Prostate gland (tissue), 2 donors: ENCODE results near the gene VPS13A. TPM values are rescaled to one million over a fixed set of nuclear protein-coding genes. Genes with fewer than 3 reads are reported as not detected.
"Not testable (repeated sequence)": the region's sequence is repeated elsewhere in the genome, so short reads cannot be mapped to it uniquely, and the experiment has no call there.

ENCODE experiments used
- DNase-seq: peaks from one replicate; pipeline ENCODE4 v3.0.0-alpha.2; 2019; ENCODE audit warnings: low spot score
- H3K27ac ChIP-seq, 2 donors: fragments of 200-600 bp; sonication (generic); 2 replicates each; pipeline ENCODE4 v1.5.1; 2017 to 2019
- H3K27me3 ChIP-seq: fragments of 200-600 bp; sonication (generic); replicated peaks from 2 replicates; pipeline ENCODE4 v1.5.1; 2019; ENCODE audit not compliant: insufficient read depth
- H3K36me3 ChIP-seq, 2 donors: fragments of 200-600 bp; sonication (generic); 1 replicate in 1 of 2; 2 replicates in 1 of 2; pipeline versions ENCODE4 v1.5.1 to v1.8.1; 2017 to 2019
- H3K4me1 ChIP-seq: fragments of 200-600 bp; sonication (generic); replicated peaks from 2 replicates; pipeline ENCODE4 v1.5.1; 2019
- H3K4me3 ChIP-seq, 2 donors: fragments of 200-600 bp; sonication (generic); 2 replicates each; pipeline ENCODE4 v1.5.1; 2017 to 2019
- H3K9me3 ChIP-seq: fragments of 200-600 bp; sonication (generic); 2 replicates; pipeline ENCODE4 v1.5.1; 2017
- POLR2A ChIP-seq: fragments of 450-650 bp; IDR thresholded peaks from one replicate; pipeline ENCODE4 v1.6.1; 2016; ENCODE audit warnings: antibody characterized with exemption, mild to moderate bottlenecking
- POLR2AphosphoS5 ChIP-seq: sonication (generic); formaldehyde crosslinking; IDR thresholded peaks from one replicate; pipeline ENCODE4 v1.6.1; 2017; ENCODE audit warnings: antibody characterized with exemption
- WGBS: methylation state at CpG from one replicate; pipeline ENCODE4 v1.1.5; 2018; 5-methylcytosine and 5-hydroxymethylcytosine counted together
- intact Hi-C: fragments of 100-400 bp; cut with DNase I; formaldehyde crosslinking; loops from one replicate; pipeline ENCODE4 v1.14.2; 2022
- total RNA-seq, 2 donors: library from RNA; depleted of rRNA; stranded (reverse); fragments of >200 nt; gene quantifications; one replicate each; pipeline ENCODE4 v1.1.0, GENCODE V29; 2016
- TF ChIP-seq, protein P1 (sequence below), 4 experiments: fragments of 200-600 bp in 2 of 4; fragments of 450-650 bp in 2 of 4; sonication (generic) in 2 of 4; IDR thresholded peaks; 1 replicate in 3 of 4; 2 replicates in 1 of 4; pipeline ENCODE4 v1.5.1; 2016 to 2019; ENCODE audit warnings: antibody characterized with exemption in 4 of 4, mild to moderate bottlenecking in 2 of 4, moderate library complexity in 2 of 4

VPS13A gene
- total RNA-seq, 2 donors from 2014 or later, result 22.7 to 25.2 TPM

GRCh38 chr9:77384406-77384805 lies 207.1 kb downstream of the VPS13A start:
- intact Hi-C loops, result no loop called here
- DNase-seq, result no peak
- H3K4me1 ChIP-seq, result no peaks in the 10 kb centered on the region

DNA sequence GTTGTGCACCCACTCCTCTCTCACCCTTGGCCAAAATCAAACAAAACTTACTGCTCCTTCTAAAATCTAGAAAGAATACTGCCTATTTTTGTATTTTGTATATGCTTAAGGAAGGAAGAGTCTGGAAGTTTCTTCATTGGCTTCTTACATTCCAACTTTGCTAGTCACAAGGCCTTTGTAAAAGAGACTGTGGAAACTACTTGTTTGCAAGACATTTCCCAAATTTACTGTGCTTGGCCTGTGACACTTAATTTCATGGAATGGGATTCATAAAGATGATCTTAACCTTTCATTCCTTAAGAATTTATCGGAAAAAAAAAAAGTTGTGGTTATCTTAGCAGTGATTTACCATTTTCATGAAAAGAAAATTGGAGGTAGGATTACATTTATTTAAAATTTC lies 208.9 kb downstream of the VPS13A start:
- Histone ChIP-seq H3K4me3 (no peak overlapping the region), H3K4me1 (no peaks in the 10 kb centered on the region), H3K9me3 (no peaks in the 10 kb centered on the region), H3K36me3 (no peaks in the 10 kb centered on the region), H3K27me3 (no peaks in the 10 kb centered on the region), H3K27ac (no peak overlapping the region)
- no peak for DNase-seq
- TF ChIP-seq, protein P1, sequence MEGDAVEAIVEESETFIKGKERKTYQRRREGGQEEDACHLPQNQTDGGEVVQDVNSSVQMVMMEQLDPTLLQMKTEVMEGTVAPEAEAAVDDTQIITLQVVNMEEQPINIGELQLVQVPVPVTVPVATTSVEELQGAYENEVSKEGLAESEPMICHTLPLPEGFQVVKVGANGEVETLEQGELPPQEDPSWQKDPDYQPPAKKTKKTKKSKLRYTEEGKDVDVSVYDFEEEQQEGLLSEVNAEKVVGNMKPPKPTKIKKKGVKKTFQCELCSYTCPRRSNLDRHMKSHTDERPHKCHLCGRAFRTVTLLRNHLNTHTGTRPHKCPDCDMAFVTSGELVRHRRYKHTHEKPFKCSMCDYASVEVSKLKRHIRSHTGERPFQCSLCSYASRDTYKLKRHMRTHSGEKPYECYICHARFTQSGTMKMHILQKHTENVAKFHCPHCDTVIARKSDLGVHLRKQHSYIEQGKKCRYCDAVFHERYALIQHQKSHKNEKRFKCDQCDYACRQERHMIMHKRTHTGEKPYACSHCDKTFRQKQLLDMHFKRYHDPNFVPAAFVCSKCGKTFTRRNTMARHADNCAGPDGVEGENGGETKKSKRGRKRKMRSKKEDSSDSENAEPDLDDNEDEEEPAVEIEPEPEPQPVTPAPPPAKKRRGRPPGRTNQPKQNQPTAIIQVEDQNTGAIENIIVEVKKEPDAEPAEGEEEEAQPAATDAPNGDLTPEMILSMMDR (IDR thresholded peaks at IDR 0.05), result no peak
- TF ChIP-seq POLR2AphosphoS5 (no peak), POLR2A (no peak)
- 54% methylated on average over 1 of the region's 1 CpG for WGBS
- intact Hi-C loops, result no loop called here

More at GRCh38 chr9:77384406-77384805, 207.1 kb downstream of the VPS13A start:
- Histone ChIP-seq H3K9me3 (no peaks in the 10 kb centered on the region), H3K27ac (no peak overlapping the region), H3K27me3 (no peaks in the 10 kb centered on the region), H3K4me3 (no peak overlapping the region), H3K36me3 (no peaks in the 10 kb centered on the region)
- no peak for TF ChIP-seq POLR2A
- TF ChIP-seq, protein P1 (IDR thresholded peaks at IDR 0.05), result no peak
- no peak for TF ChIP-seq POLR2AphosphoS5

GRCh38 chr9:77391834-77392233 lies 214.5 kb downstream of the VPS13A start:
- WGBS, result 78% methylated on average over 3 of the region's 3 CpGs
- Histone ChIP-seq H3K27ac (no peak overlapping the region), H3K9me3 (no peaks in the 10 kb centered on the region), H3K4me3 (no peak overlapping the region), H3K4me1 (no peaks in the 10 kb centered on the region), H3K27me3 (no peaks in the 10 kb centered on the region), H3K36me3 (no peaks in the 10 kb centered on the region)
- no peak for TF ChIP-seq POLR2A
- TF ChIP-seq, protein P1 (IDR thresholded peaks at IDR 0.05), result no peak
- TF ChIP-seq POLR2AphosphoS5, result no peak
- intact Hi-C loops, result no loop called here
- no peak for DNase-seq

GRCh38 chr9:77392328-77392727 lies 215.0 kb downstream of the VPS13A start:
- TF ChIP-seq, protein P1 (IDR thresholded peaks at IDR 0.05), result no peak
- no peak for TF ChIP-seq POLR2AphosphoS5
- TF ChIP-seq POLR2A, result no peak
- no peak overlapping the region for H3K27ac ChIP-seq
- WGBS, result 52% methylated on average over 7 of the region's 7 CpGs
- no peaks in the 10 kb centered on the region for H3K36me3 ChIP-seq
- H3K4me3 ChIP-seq, result no peak overlapping the region
- H3K4me1 ChIP-seq, result no peaks in the 10 kb centered on the region
- DNase-seq, result no peak
- intact Hi-C loops, result no loop called here
- H3K27me3 ChIP-seq, result no peaks in the 10 kb centered on the region
- H3K9me3 ChIP-seq, result no peaks in the 10 kb centered on the region

DNA sequence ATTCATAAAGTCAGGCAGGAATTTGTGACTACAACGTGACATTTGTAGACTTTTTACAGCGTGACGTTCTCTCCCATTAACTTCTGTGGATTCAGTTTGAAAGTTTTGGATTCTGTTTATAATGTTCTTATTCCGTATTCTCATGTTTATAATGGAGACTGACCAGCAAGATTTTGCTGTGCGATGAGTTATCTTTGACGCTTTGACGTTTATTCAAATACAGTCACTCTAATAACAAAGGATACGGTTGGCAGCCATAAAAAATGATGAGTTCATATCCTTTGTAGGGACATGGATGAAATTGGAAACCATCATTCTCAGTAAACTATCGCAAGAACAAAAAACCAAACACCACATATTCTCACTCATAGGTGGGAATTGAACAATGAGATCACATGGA lies 221.2 kb downstream of the VPS13A start:
- H3K9me3 ChIP-seq, H3K4me3 ChIP-seq, H3K27ac ChIP-seq, intact Hi-C loops, H3K4me1 ChIP-seq, H3K27me3 ChIP-seq, H3K36me3 ChIP-seq, DNase-seq: not testable (repeated sequence)
- WGBS, result 69% methylated on average over 9 of the region's 9 CpGs
